Right cardiac atrium (tissue), 5 donors: ENCODE data around the gene MT1F. TPM values are rescaled to one million over a fixed set of nuclear protein-coding genes. Genes with fewer than 3 reads are reported as not detected.
"Not testable (repeated sequence)": the region's sequence is repeated elsewhere in the genome, so short reads cannot be mapped to it uniquely, and the experiment has no call there.

ENCODE experiments used
- ATAC-seq, 2 donors: fragments of 200-7000 bp; cut with Tn5 transposase; one replicate each; pipeline versions ENCODE4 v1.8.0 to v1.9.1; 2020; ENCODE audit warnings: moderate library complexity in 2 of 2, mild to moderate bottlenecking in 1 of 2
- DNase-seq, 3 donors: peaks; one replicate each; pipeline ENCODE4 v3.0.0-alpha.2; 2020
- H3K27ac ChIP-seq: one replicate; pipeline ENCODE4 v1.5.1; 2013; ENCODE audit warnings: mild to moderate bottlenecking, low read length, control low read depth, moderate library complexity
- H3K27me3 ChIP-seq: one replicate; pipeline ENCODE4 v1.6.1; 2013; ENCODE audit not compliant: control insufficient read depth, insufficient read depth
- H3K4me1 ChIP-seq: one replicate; pipeline ENCODE4 v1.6.1; 2013; ENCODE audit warnings: low read length; ENCODE audit not compliant: control insufficient read depth, insufficient read depth
- H3K4me3 ChIP-seq: one replicate; pipeline ENCODE4 v1.5.1; 2013; ENCODE audit warnings: low read length, control low read depth
- H3K9me3 ChIP-seq: one replicate; pipeline ENCODE4 v1.6.1; 2013; ENCODE audit warnings: low read length; ENCODE audit not compliant: control insufficient read depth
- WGBS: extraction: QIAGEN DNeasy Blood & Tissue Kit; methylation state at CpG from one replicate; pipeline ENCODE4 v1.1.7; 2013; 5-methylcytosine and 5-hydroxymethylcytosine counted together
- intact Hi-C, 4 donors: fragments of 100-400 bp; cut with DNase I; formaldehyde crosslinking; loops; one replicate each; pipeline versions ENCODE4 v1.11.0 to v1.14.0; 2022 to 2023
- polyA plus RNA-seq: library from polyadenylated mRNA; stranded (reverse); fragments of 200-250 nt; gene quantifications from one replicate; pipeline ENCODE4 v1.2.3, GENCODE V29; 2013
- total RNA-seq, 4 donors: library from RNA; stranded (reverse); fragmentation: NEBNext Ultra II Directional; extraction: Animal tissue kit (Norgen Biotek cat#: 25700); gene quantifications; one replicate each; pipeline ENCODE4 v1.2.1, GENCODE V29; 2021
- donor health status: healthy with polysubstance abuse.
- donor health status: DM: no; HTN: yes; CAD: no.
- donor health status: DM: no; HTN: no; CAD: no.
- donor health status: DM: no; HTN: yes; CAD: no; lungs with severe emphysema.
- donor health status: DM: yes; HTN: yes; CAD: no.

MT1F gene
- total and polyA plus RNA-seq, 5 donors: 1.3 to 3.9 (median 3.5) TPM

- no peak for ATAC-seq
- Histone ChIP-seq H3K9me3 (no peaks in the 10 kb centered on the region), H3K27ac (no peak overlapping the region), H3K4me3 (no peak overlapping the region), H3K4me1 (peaks cover 19% of the 10 kb centered on the region), H3K27me3 (no peaks in the 10 kb centered on the region)
- 95% methylated on average over 3 of the region's 3 CpGs for WGBS
- intact Hi-C loops: no loop called here
- no peak for DNase-seq
These were observed 42.4 kb upstream of the MT1F start for GRCh38 chr16:56615353-56615752.

GRCh38 chr16:56616608-56617211 is 41.0 kb upstream of the MT1F start:
- intact Hi-C loops: no loop called here
- ATAC-seq (peak; percentile 21 to 25), DNase-seq (no peak)
- 46% methylated on average over 23 of the region's 23 CpGs for WGBS
- Histone ChIP-seq H3K4me1 (peaks cover 12% of the 10 kb centered on the region), H3K27me3 (no peaks in the 10 kb centered on the region), H3K9me3 (no peaks in the 10 kb centered on the region), H3K27ac (peak overlapping the region; percentile 22), H3K4me3 (peak overlapping the region; percentile 39)

- Histone ChIP-seq H3K27ac (peak overlapping the region; percentile 75), H3K4me3 (peak overlapping the region; percentile 39), H3K4me1 (peaks cover 11% of the 10 kb centered on the region), H3K9me3 (no peaks in the 10 kb centered on the region), H3K27me3 (no peaks in the 10 kb centered on the region)
- intact Hi-C loops: no loop called here
- DNase-seq (peak; percentile 90 to 95 (median 95)), ATAC-seq (peak; percentile 96)
- 2% methylated on average over 41 of the region's 41 CpGs for WGBS
These were observed 40.3 kb upstream of the MT1F start for GRCh38 chr16:56617212-56618085.

- H3K4me1 ChIP-seq: peaks cover 11% of the 10 kb centered on the region
- H3K27ac ChIP-seq: peak overlapping the region; percentile 75
- no peaks in the 10 kb centered on the region for H3K27me3 ChIP-seq
- intact Hi-C loops: no loop called here
- DNase-seq (no peak), ATAC-seq (no peak)
- peak overlapping the region; percentile 39 for H3K4me3 ChIP-seq
- WGBS: 70% methylated on average over 6 of the region's 6 CpGs
- no peaks in the 10 kb centered on the region for H3K9me3 ChIP-seq
These were observed 39.6 kb upstream of the MT1F start for GRCh38 chr16:56618138-56618537.

GRCh38 chr16:56620339-56620897 is 37.3 kb upstream of the MT1F start:
- no peak for DNase-seq
- intact Hi-C loops: no loop called here
- Histone ChIP-seq H3K4me1 (peaks cover 11% of the 10 kb centered on the region), H3K9me3 (no peaks in the 10 kb centered on the region), H3K27ac (no peak overlapping the region), H3K4me3 (no peak overlapping the region), H3K27me3 (no peaks in the 10 kb centered on the region)
- no peak for ATAC-seq
- 73% methylated on average over 8 of the region's 8 CpGs for whole genome bisulfite sequencing

- Histone ChIP-seq H3K27ac (peak overlapping the region; percentile 5), H3K4me1 (peaks cover 13% of the 10 kb centered on the region)
- H3K4me3 ChIP-seq, ATAC-seq, H3K9me3 ChIP-seq, H3K27me3 ChIP-seq, intact Hi-C loops, DNase-seq: not testable (repeated sequence)
- 75% methylated on average over 4 of the region's 4 CpGs for WGBS
These were observed 35.9 kb upstream of the MT1F start for GRCh38 chr16:56621665-56622445.

- intact Hi-C loops, H3K27me3 ChIP-seq, H3K4me3 ChIP-seq, H3K27ac ChIP-seq, H3K9me3 ChIP-seq, DNase-seq, ATAC-seq: not testable (repeated sequence)
- WGBS: 91% methylated on average over 5 of the region's 5 CpGs
- H3K4me1 ChIP-seq: peaks cover 11% of the 10 kb centered on the region
These were observed 34.6 kb upstream of the MT1F start for GRCh38 chr16:56623184-56623583.

- intact Hi-C loops: loop anchor here in 1 of 4 donors (2.0 kb wide), 1 partner anchor 15 kb away; the partner anchor contains the start of gene MT2A
- WGBS: 97% methylated on average over 2 of the region's 2 CpGs
- no peak overlapping the region for H3K4me3 ChIP-seq
- peaks cover 7% of the 10 kb centered on the region for H3K4me1 ChIP-seq
- no peak for ATAC-seq
- H3K9me3 ChIP-seq: no peaks in the 10 kb centered on the region
- no peaks in the 10 kb centered on the region for H3K27me3 ChIP-seq
- H3K27ac ChIP-seq: no peak overlapping the region
- DNase-seq: no peak
These were observed 34.1 kb upstream of the MT1F start for GRCh38 chr16:56623637-56624036.

- H3K4me1 ChIP-seq: peaks cover 5% of the 10 kb centered on the region
- peak within 1 kb of the TSS; percentile 34 for H3K4me3 ChIP-seq
- WGBS: 1% methylated on average over 62 of the region's 62 CpGs
- no peaks in the 10 kb centered on the region for H3K27me3 ChIP-seq
- H3K9me3 ChIP-seq: no peaks in the 10 kb centered on the region
- intact Hi-C loops: loop anchor here in 1 of 4 donors (2.0 kb wide), 1 partner anchor 17 kb away; the partner anchor contains the start of gene MT2A
- DNase-seq: peak; percentile 86 to 95 (median 91)
- H3K27ac ChIP-seq: peak within 1 kb of the TSS; percentile 94
- ATAC-seq: peak; percentile 96 to 97
These were observed 32.4 kb upstream of the MT1F start, which contains the start of gene MT1E for GRCh38 chr16:56625140-56625942. Gene MT1E (plus strand): TSS chr16:56625781. CDS start chr16:56625852, 71 bp downstream.
